ENCODE data around the gene FHDC1.

FHDC1 gene

GRCh38 chr4:152974468-152975379, 38.6 kb downstream of the FHDC1 start:
- H3K4me3 ChIP-seq (ENCODE audit: low read depth, low read length) = no peak overlapping the region
- in situ Hi-C loops (cut with HindIII; ENCODE audit: low sequenced_read_pairs) = no loop called here
- no peak for DNase-seq (ENCODE audit: low read depth, low spot score)
- no peak for TF ChIP-seq CTCF (IDR thresholded peaks at IDR 0.05; ENCODE audit: low read depth, low read length)

GRCh38 chr4:152975380-152976211, 39.5 kb downstream of the FHDC1 start:
- in situ Hi-C loops (cut with HindIII; ENCODE audit: low sequenced_read_pairs) = no loop called here
- no peak for TF ChIP-seq CTCF (IDR thresholded peaks at IDR 0.05; ENCODE audit: low read depth, low read length)
- H3K4me3 ChIP-seq (ENCODE audit: low read depth, low read length) = no peak overlapping the region
- DNase-seq (ENCODE audit: low read depth, low spot score) = no peak

DNA sequence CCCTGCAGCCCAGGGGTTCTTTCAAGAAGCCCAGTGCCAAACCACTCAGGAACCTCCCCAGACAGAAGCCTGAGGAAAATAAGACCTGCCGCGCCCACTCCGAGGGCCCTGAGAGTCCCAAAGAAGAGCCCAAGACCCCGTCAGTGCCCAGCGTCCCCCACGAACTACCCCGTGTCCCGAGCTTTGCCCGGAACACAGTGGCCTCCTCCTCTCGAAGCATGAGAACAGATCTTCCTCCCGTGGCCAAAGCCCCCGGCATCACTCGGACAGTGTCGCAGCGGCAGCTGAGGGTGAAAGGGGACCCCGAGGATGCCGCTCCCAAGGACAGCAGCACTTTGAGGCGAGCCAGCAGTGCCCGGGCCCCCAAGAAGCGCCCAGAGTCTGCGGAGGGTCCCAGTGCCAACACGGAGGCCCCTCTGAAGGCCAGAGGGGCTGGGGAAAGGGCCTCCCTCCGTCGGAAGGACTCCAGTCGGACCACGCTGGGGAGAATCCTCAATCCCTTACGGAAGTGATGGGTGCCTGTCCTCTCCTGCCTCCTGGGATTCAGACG, 40.2 kb downstream of the FHDC1 start:
- DNase-seq (ENCODE audit: low read depth, low spot score) = no peak
- no peak overlapping the region for H3K4me3 ChIP-seq (ENCODE audit: low read depth, low read length)
- in situ Hi-C loops (cut with HindIII; ENCODE audit: low sequenced_read_pairs) = no loop called here
- TF ChIP-seq CTCF (IDR thresholded peaks at IDR 0.05; ENCODE audit: low read depth, low read length) = no peak

- no peak for TF ChIP-seq CTCF (IDR thresholded peaks at IDR 0.05; ENCODE audit: low read depth, low read length)
Measured at GRCh38 chr4:152979731-152980330, 43.7 kb downstream of the FHDC1 start.

DNA sequence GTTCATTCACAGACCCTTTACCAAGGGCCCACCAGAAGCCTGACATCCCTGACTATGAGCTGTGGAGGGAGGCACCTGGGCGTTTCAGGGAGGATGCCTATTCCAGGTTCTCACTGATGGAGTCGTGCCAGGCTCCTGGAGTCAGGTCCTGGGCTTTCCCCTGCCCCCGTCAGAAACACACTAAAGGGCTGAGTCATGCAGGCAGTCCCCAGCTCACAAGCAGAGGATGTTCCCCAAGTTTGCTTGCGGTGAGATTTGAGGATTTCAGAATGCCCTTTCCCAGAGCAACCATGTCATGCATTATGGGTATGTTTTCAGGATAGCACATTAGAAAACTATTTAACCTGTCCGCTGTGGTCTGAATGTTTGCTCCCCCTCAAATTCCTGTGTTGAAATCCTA, 45.2 kb downstream of the FHDC1 start:
- in situ Hi-C loops (cut with HindIII; ENCODE audit: low sequenced_read_pairs) = no loop called here
- H3K4me3 ChIP-seq (ENCODE audit: low read depth, low read length) = no peak overlapping the region
- TF ChIP-seq CTCF (IDR thresholded peaks at IDR 0.05; ENCODE audit: low read depth, low read length) = no peak
- DNase-seq (ENCODE audit: low read depth, low spot score) = no peak

More at GRCh38 chr4:152979731-152980330, 43.7 kb downstream of the FHDC1 start:
- H3K4me3 ChIP-seq (ENCODE audit: low read depth, low read length) = no peak overlapping the region
- no peak for DNase-seq (ENCODE audit: low read depth, low spot score)
- in situ Hi-C loops (cut with HindIII; ENCODE audit: low sequenced_read_pairs) = no loop called here

- TF ChIP-seq CTCF (IDR thresholded peaks at IDR 0.05; ENCODE audit: low read depth, low read length) = no peak
- no peak for DNase-seq (ENCODE audit: low read depth, low spot score)
- in situ Hi-C loops (cut with HindIII; ENCODE audit: low sequenced_read_pairs) = no loop called here
- no peak overlapping the region for H3K4me3 ChIP-seq (ENCODE audit: low read depth, low read length)
Measured at GRCh38 chr4:152981842-152982241, 45.7 kb downstream of the FHDC1 start.

All from astrocyte of the spinal cord (primary cell).